CD4-positive, alpha-beta memory T cell (primary cell): ENCODE results near the gene CCDC85B. TPM values are rescaled to one million over a fixed set of nuclear protein-coding genes. Genes with fewer than 3 reads are reported as not detected.
A peak's percentile ranks its signal among the peaks of the same experiment; 100 is the strongest.

Experiments
- CTCF ChIA-PET: fragments of 350-600 bp; sonication (Branson Sonifier 250); formaldehyde crosslinking; loops from one replicate; lab custom pipeline; 2021; ENCODE audit warnings: inconsistent platforms; ENCODE audit not compliant: partially characterized antibody; lab: Charles Lee
- POLR2A ChIA-PET: fragments of 350-600 bp; sonication (Branson Sonifier 250); formaldehyde crosslinking; loops from one replicate; lab custom pipeline; 2021; ENCODE audit not compliant: partially characterized antibody; lab: Charles Lee
- DNase-seq, 5 donors: peaks; one replicate each; pipeline versions ENCODE4 v3.0.0 to v3.0.0-alpha.2; 2020 to 2022; ENCODE audit warnings: mixed read lengths in 1 of 5
- H3K27ac ChIP-seq: one replicate; pipeline ENCODE4 v1.7.0; 2013; ENCODE audit warnings: low read depth, low read length
- H3K27me3 ChIP-seq: 2 replicates; pipeline ENCODE4 v1.7.0; 2013; ENCODE audit warnings: mild to moderate bottlenecking, low read length, moderate library complexity; ENCODE audit not compliant: insufficient read depth
- H3K36me3 ChIP-seq: 2 replicates; pipeline ENCODE4 v1.7.0; 2013; ENCODE audit warnings: mild to moderate bottlenecking, low read length, moderate library complexity; ENCODE audit not compliant: insufficient read depth
- H3K4me1 ChIP-seq: 2 replicates; pipeline ENCODE4 v1.7.0; 2013; ENCODE audit warnings: mild to moderate bottlenecking, low read length, moderate library complexity; ENCODE audit not compliant: insufficient read depth
- H3K4me3 ChIP-seq, 2 donors: one replicate each; pipeline ENCODE4 v1.7.0; 2013; ENCODE audit warnings: low read length in 2 of 2, mild to moderate bottlenecking in 1 of 2
- H3K9me3 ChIP-seq, 2 donors: one replicate each; pipeline ENCODE4 v1.7.0; 2013; ENCODE audit warnings: low read length in 2 of 2, control low read depth in 1 of 2; ENCODE audit not compliant: control insufficient read depth in 1 of 2
- H3K27ac Mint-ChIP-seq, 7 donors: one replicate each; pipeline ENCODE4 v1.8.0; 2020 to 2021; ENCODE audit warnings: mixed read lengths in 7 of 7, mild to moderate bottlenecking in 6 of 7, inconsistent platforms in 3 of 7, moderate library complexity in 3 of 7
- H3K27me3 Mint-ChIP-seq, 2 donors: one replicate each; pipeline ENCODE4 v1.8.0; 2020 to 2021; ENCODE audit warnings: mixed read lengths in 2 of 2
- H3K36me3 Mint-ChIP-seq, 2 donors: one replicate each; pipeline ENCODE4 v1.8.0; 2020 to 2021; ENCODE audit warnings: mixed read lengths in 2 of 2, inconsistent platforms in 1 of 2, mild to moderate bottlenecking in 1 of 2
- H3K4me1 Mint-ChIP-seq, 4 donors: one replicate each; pipeline ENCODE4 v1.8.0; 2020 to 2021; ENCODE audit warnings: mixed read lengths in 4 of 4, mild to moderate bottlenecking in 1 of 4
- H3K4me3 Mint-ChIP-seq, 8 donors: one replicate each; pipeline ENCODE4 v1.8.0; 2020 to 2021; ENCODE audit warnings: mixed read lengths in 8 of 8, mild to moderate bottlenecking in 7 of 8, moderate library complexity in 6 of 8, inconsistent platforms in 3 of 8
- H3K9me3 Mint-ChIP-seq, 8 donors: one replicate each; pipeline ENCODE4 v1.8.0; 2020 to 2021; ENCODE audit warnings: mixed read lengths in 8 of 8, mild to moderate bottlenecking in 5 of 8, inconsistent platforms in 3 of 8, moderate library complexity in 1 of 8
- intact Hi-C: fragments of 100-400 bp; cut with micrococcal nuclease; formaldehyde crosslinking; loops from one replicate; pipeline ENCODE4 v1.15.1; 2023
- polyA plus RNA-seq, 2 donors: library from polyadenylated mRNA; unstranded; fragments of 300-500 nt; fragmentation: Illumina TruSeq; gene quantifications; one replicate each; pipeline ENCODE4 v1.2.3, GENCODE V29; 2021
- total RNA-seq, 2 experiments: library from RNA; stranded (reverse); gene quantifications; one replicate each; pipeline ENCODE4 v1.2.3, GENCODE V29; 2021

Gene CCDC85B
- total and polyA plus RNA-seq, 4 experiments from 2014 or later: 22.9 to 68.3 (median 42.5) TPM

DNA sequence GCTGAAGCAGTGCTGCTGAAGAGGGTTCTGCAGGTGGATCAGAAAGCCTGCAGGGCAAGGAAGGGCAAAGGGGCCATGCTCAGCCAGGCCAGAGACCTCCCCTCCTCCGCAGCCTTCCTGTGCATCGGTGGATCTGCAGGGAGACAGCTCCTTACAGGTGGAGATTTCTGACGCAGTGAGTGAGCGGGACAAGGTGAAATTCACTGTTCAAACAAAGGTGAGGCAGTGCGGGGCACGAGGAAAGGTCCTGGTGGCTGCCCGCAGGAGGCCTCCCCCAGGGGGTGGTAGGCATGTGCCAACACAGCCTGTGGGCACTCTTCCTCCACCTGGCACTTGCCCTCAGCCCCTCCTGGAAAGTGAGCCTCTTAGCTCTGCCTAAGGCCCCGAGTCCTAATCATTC, 41.1 kb upstream of the CCDC85B start:
- no peak overlapping the region for H3K27ac ChIP-seq
- Mint-ChIP-seq H3K9me3 (peaks cover 0 to 5% (median 0%) of the 10 kb centered on the region in 8 donors), H3K4me3 (no peak overlapping the region), H3K27ac (peak overlapping the region in 1 of 7 donors; percentile 60), H3K36me3 (peaks cover 26 to 28% of the 10 kb centered on the region in 2 donors), H3K27me3 (no peaks in the 10 kb centered on the region), H3K4me1 (peaks cover 6 to 19% (median 13%) of the 10 kb centered on the region in 4 donors)
- H3K9me3 ChIP-seq: peaks cover 0 to 5% of the 10 kb centered on the region in 2 donors
- H3K4me1 ChIP-seq: peaks cover 6% of the 10 kb centered on the region
- no peak for DNase-seq
- H3K36me3 ChIP-seq: peaks cover 31% of the 10 kb centered on the region
- H3K4me3 ChIP-seq: no peak overlapping the region
- intact Hi-C loops: no loop called here
- ChIA-PET POLR2A (interaction anchor here (1.1 to 6.4 kb wide), 5 partner anchors 9 to 25 kb away, joined by 3 to 30 read pairs (median 4); partner anchors contain the start of genes CFL1 and SNX32), CTCF (interaction anchor here (0.8 to 1.3 kb wide), 6 partner anchors 11 to 80 kb away, joined by 3 to 5 read pairs (median 3); partner anchors contain the start of genes MUS81 and SNX32)
- no peaks in the 10 kb centered on the region for H3K27me3 ChIP-seq

DNA sequence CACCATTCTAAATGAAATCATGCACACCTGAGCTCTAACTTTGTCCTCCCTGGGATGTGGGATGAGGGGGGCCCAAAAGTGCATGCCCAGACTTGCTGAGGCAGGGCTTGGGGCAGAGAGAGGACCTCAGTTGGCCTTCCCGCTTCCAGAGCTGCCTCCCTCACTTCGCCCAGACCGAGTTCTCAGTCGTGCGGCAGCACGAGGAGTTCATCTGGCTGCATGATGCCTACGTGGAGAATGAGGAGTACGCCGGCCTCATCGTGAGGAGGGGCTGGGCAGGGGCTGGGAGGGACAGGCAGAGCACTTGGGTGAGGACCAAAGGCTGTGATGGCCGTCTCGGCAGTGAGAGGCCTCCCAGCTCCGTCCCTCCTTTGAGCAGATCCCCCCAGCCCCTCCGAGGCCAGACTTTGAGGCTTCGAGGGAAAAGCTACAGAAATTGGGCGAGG, 40.7 kb upstream of the CCDC85B start:
- Histone ChIP-seq H3K27ac (no peak overlapping the region), H3K9me3 (peaks cover 0 to 5% of the 10 kb centered on the region in 2 donors), H3K27me3 (no peaks in the 10 kb centered on the region), H3K4me3 (no peak overlapping the region), H3K4me1 (peaks cover 10% of the 10 kb centered on the region), H3K36me3 (peaks cover 35% of the 10 kb centered on the region)
- no peak for DNase-seq
- Mint-ChIP-seq H3K4me1 (peaks cover 9 to 24% (median 16%) of the 10 kb centered on the region in 4 donors), H3K36me3 (peaks cover 30 to 32% of the 10 kb centered on the region in 2 donors), H3K27ac (peak overlapping the region in 3 of 7 donors; percentile 27 to 60 (median 53)), H3K9me3 (peaks cover 0 to 5% (median 0%) of the 10 kb centered on the region in 8 donors), H3K27me3 (no peaks in the 10 kb centered on the region), H3K4me3 (no peak overlapping the region)
- ChIA-PET CTCF (interaction anchor here (0.8 to 1.3 kb wide), 5 partner anchors 10 to 80 kb away, joined by 3 to 5 read pairs (median 3); partner anchors contain the start of gene MUS81), POLR2A (interaction anchor here (1.1 to 6.4 kb wide), 6 partner anchors 8 to 38 kb away, joined by 3 to 32 read pairs (median 4); partner anchors contain the start of genes CFL1, MUS81 and SNX32)
- intact Hi-C loops: loop anchor here (10.0 kb wide), 1 partner anchor 715 kb away; the partner anchor contains the start of gene SYVN1

DNA sequence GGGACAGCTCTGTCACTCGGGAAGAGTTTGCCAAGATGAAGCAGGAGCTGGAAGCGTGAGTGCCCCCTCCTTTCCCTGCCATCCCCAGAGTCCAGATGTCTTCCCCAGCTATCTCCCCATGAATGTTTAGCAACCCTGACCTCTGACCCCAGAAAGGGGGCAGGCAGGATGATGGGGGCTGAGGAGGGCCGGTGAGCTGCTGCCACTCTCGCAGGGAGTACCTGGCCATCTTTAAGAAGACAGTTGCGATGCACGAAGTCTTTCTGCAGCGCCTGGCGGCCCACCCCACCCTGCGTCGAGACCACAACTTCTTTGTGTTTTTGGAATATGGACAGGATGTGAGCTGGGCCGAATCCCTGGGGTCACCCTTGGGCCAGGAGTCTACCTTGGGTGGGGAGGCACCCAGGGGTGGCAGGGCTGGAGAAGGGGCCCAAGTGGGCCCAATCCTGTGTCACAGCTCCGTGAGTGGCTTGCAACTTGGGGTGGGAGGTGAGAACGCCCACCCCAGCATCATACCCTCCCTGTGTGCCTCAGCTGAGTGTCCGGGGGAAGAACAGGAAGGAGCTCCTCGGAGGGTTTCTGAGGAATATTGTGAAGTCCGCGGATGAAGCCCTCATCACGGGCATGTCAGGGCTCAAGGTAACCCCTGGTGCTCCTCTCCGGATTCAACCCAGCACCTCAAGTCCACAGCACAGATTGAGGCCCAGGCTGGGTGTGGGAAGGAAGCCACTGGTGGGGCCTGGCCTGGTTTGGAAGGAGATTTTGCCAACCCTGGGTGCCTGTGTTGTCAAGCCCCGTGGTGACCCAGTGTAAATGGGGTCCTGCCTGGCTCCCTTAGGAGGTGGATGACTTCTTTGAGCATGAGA, 40.0 kb upstream of the CCDC85B start:
- Histone ChIP-seq H3K4me3 (no peak overlapping the region), H3K27ac (no peak overlapping the region), H3K4me1 (peaks cover 17% of the 10 kb centered on the region), H3K27me3 (no peaks in the 10 kb centered on the region), H3K9me3 (peaks cover 0 to 5% of the 10 kb centered on the region in 2 donors), H3K36me3 (peaks cover 41% of the 10 kb centered on the region)
- Mint-ChIP-seq H3K9me3 (peaks cover 0 to 5% (median 0%) of the 10 kb centered on the region in 8 donors), H3K36me3 (peaks cover 36% of the 10 kb centered on the region in 2 donors), H3K27ac (peak overlapping the region in 2 of 7 donors; percentile 47 to 60), H3K4me3 (no peak overlapping the region), H3K27me3 (no peaks in the 10 kb centered on the region), H3K4me1 (peaks cover 10 to 30% (median 21%) of the 10 kb centered on the region in 4 donors)
- intact Hi-C loops: loop anchor here (10.0 kb wide), 1 partner anchor 716 kb away; the partner anchor contains the start of gene SYVN1
- CTCF ChIA-PET: interaction anchor here (0.9 to 2.1 kb wide), 6 partner anchors 12 to 139 kb away, joined by 3 to 6 read pairs (median 3); partner anchors contain the start of gene KAT5
- no peak for DNase-seq
- POLR2A ChIA-PET: interaction anchor here (1.1 to 6.4 kb wide), 7 partner anchors 8 to 197 kb away, joined by 3 to 32 read pairs (median 4); partner anchors contain the start of genes CFL1, MUS81 and SNX32

DNA sequence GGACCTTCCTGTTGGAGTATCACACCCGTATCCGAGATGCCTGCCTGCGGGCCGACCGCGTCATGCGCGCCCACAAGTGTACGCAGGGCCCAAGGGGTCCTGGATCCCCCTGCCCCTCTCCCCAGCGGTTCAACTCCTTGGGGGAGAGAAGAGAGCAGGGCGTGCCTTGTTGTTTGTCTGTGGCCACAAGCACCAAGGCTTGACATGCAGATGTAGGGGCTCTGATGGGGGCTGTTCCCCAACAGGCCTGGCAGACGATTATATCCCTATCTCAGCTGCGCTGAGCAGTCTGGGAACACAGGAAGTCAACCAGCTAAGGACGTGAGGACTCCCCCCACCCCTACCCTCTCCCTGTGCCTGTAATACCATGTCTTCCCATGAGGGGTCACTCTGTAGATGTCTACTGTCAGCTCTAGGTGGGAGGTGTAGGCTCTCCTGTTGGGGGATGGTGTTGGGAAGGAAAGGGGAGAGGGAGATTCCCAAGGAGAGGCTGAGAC, 39.3 kb upstream of the CCDC85B start:
- intact Hi-C loops: loop anchor here (10.0 kb wide), 1 partner anchor 716 kb away; the partner anchor contains the start of gene SYVN1
- CTCF ChIA-PET: interaction anchor here (0.9 to 2.1 kb wide), 5 partner anchors 9 to 140 kb away, joined by 3 to 6 read pairs (median 5); partner anchors contain the start of genes FIBP, KAT5 and MUS81

DNA sequence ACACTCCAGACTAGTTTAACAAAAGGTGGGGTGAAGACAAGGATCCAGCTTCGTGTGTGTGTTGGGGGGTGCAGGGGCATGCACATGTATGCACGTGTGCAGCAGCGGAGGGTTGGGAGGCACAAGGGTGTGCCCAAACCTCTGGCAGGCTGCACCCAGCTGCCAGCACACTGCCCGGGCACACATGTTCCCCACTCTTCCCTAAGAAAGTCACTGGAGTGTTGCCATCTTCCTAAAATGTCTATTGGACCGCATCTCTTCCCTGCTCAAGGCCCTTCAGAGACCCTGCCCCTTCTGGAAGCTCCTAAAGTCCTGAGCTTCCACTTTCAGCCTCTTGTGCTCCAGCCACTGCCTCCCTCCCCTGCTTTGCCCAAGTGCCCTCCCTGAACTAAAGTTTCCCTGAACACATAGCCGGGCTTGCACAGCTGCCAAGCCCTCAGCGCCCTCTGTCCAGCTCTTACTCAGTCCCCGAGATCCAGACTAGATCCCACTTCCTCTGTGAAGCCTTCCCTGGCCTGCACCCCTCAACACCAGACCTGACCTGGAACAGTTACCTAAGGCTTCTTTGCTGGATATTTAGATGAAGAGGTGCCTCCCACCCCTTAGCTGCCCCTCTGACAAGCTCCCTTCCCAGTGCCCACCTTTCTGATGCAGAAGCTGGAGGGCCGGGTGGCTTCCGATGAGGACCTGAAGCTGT, 38.5 kb upstream of the CCDC85B start:
- peaks cover 0 to 6% (median 0%) of the 10 kb centered on the region in 8 donors for H3K9me3 Mint-ChIP-seq
- peaks cover 0 to 5% of the 10 kb centered on the region in 2 donors for H3K9me3 ChIP-seq
- H3K4me3 ChIP-seq: no peak overlapping the region
- H3K36me3 Mint-ChIP-seq: peaks cover 51% of the 10 kb centered on the region in 2 donors
- no peaks in the 10 kb centered on the region for H3K27me3 ChIP-seq
- peak overlapping the region in 2 of 7 donors; percentile 36 to 74 for H3K27ac Mint-ChIP-seq
- no peaks in the 10 kb centered on the region for H3K27me3 Mint-ChIP-seq
- H3K4me3 Mint-ChIP-seq: peak overlapping the region in 2 of 8 donors; percentile 1 to 50
- H3K4me1 Mint-ChIP-seq: peaks cover 22 to 45% (median 34%) of the 10 kb centered on the region in 4 donors
- peaks cover 30% of the 10 kb centered on the region for H3K4me1 ChIP-seq
- ChIA-PET POLR2A (interaction anchor here (0.7 to 6.4 kb wide), 14 partner anchors 9 to 199 kb away, joined by 3 to 32 read pairs (median 4); partner anchors contain the start of genes BANF1, CCDC85B, FIBP and MUS81), CTCF (interaction anchor here (1.0 to 2.1 kb wide), 5 partner anchors 8 to 140 kb away, joined by 3 to 6 read pairs (median 5); partner anchors contain the start of genes FIBP, KAT5 and MUS81)
- no peak for DNase-seq
- H3K36me3 ChIP-seq: peaks cover 50% of the 10 kb centered on the region
- intact Hi-C loops: loop anchor here (10.0 kb wide), 1 partner anchor 717 kb away; the partner anchor contains the start of gene SYVN1
- no peak overlapping the region for H3K27ac ChIP-seq

More for the DNA sequence above, 39.3 kb upstream of the CCDC85B start:
- POLR2A ChIA-PET: interaction anchor here (0.7 to 6.4 kb wide), 10 partner anchors 10 to 198 kb away, joined by 3 to 32 read pairs (median 5); partner anchors contain the start of genes CCDC85B, FIBP, MUS81 and RNASEH2C
- H3K27ac Mint-ChIP-seq: no peak overlapping the region
- peaks cover 43% of the 10 kb centered on the region in 2 donors for H3K36me3 Mint-ChIP-seq
- H3K4me3 Mint-ChIP-seq: no peak overlapping the region
- Histone ChIP-seq H3K4me3 (no peak overlapping the region), H3K4me1 (peaks cover 24% of the 10 kb centered on the region), H3K36me3 (peaks cover 48% of the 10 kb centered on the region), H3K27me3 (no peaks in the 10 kb centered on the region), H3K27ac (no peak overlapping the region), H3K9me3 (peaks cover 0 to 5% of the 10 kb centered on the region in 2 donors)
- no peak for DNase-seq
- peaks cover 15 to 37% (median 26%) of the 10 kb centered on the region in 4 donors for H3K4me1 Mint-ChIP-seq
- H3K9me3 Mint-ChIP-seq: peaks cover 0 to 5% (median 0%) of the 10 kb centered on the region in 8 donors
- no peaks in the 10 kb centered on the region for H3K27me3 Mint-ChIP-seq
